Measurements from ENCODE around the gene ARTN.

DNA sequence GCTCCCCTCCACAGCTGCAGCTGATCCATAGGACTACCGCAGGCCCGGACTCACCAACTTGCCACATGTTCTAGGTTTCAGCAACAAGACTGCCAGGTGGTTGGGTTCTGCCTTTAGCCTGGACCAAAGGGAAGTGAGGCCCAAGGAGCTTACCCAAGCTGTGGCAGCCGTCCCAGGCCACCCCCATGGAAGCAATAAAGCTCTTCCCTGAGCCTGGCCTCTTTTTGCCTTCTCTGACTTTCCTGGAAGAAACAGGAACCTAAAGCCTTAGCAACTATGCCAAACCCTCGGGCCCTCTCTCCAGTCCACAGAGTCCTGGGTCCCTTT, 2.7 kb upstream of the ARTN start:
- TF ChIP-seq, protein P1, sequence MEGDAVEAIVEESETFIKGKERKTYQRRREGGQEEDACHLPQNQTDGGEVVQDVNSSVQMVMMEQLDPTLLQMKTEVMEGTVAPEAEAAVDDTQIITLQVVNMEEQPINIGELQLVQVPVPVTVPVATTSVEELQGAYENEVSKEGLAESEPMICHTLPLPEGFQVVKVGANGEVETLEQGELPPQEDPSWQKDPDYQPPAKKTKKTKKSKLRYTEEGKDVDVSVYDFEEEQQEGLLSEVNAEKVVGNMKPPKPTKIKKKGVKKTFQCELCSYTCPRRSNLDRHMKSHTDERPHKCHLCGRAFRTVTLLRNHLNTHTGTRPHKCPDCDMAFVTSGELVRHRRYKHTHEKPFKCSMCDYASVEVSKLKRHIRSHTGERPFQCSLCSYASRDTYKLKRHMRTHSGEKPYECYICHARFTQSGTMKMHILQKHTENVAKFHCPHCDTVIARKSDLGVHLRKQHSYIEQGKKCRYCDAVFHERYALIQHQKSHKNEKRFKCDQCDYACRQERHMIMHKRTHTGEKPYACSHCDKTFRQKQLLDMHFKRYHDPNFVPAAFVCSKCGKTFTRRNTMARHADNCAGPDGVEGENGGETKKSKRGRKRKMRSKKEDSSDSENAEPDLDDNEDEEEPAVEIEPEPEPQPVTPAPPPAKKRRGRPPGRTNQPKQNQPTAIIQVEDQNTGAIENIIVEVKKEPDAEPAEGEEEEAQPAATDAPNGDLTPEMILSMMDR (IDR thresholded peaks at IDR 0.05) = no peak
- no peak for TF ChIP-seq POLR2A (IDR thresholded peaks at IDR 0.05)

Measured in Peyer's patch (tissue), 4 donors.